ENCODE results near the gene ATRN.

GRCh38 chr20:3692706-3693294 lies 222.0 kb downstream of the ATRN start:
- TF ChIP-seq EZH2 (IDR thresholded peaks at IDR 0.05; ENCODE audit: borderline replicate concordance, low read depth, low read length, severe bottlenecking): no peak
- TF ChIP-seq CTCF (IDR thresholded peaks at IDR 0.05; ENCODE audit: borderline replicate concordance, extremely low read depth, low read length, poor library complexity, severe bottlenecking): no peak
